GM19043 (cell line): ENCODE measurements around the gene TNFRSF8.
A peak's percentile ranks its signal among the peaks of the same experiment; 100 is the strongest.

Experiments used
- ATAC-seq: cut with Tn5 transposase; IDR thresholded peaks from one replicate; pipeline ENCODE4 v1.9.1; 2021; ENCODE audit warnings: low read depth; ENCODE audit not compliant: unreplicated experiment

TNFRSF8 gene

GRCh38 chr1:12059722-12060464 is 3.2 kb upstream of the TNFRSF8 start:
- no peak for ATAC-seq

DNA sequence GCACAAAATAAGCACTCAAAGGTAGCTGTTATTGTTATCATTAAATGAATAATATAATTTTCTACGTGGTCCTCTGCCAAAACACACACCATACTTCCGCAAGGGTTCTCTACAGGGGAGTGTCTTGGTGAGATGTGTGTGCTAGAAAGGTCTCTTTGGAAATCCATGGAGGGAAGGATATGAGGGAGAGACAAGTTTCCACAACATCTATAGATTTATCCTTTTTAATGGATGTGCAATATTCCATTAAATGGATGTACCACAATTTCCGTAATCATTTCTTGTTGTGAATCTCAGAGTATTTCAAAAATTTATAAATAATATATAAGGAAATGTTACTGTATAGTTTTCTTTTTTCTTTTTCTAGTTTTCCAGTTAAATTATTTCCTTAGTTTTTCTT is 2.6 kb upstream of the TNFRSF8 start:
- ATAC-seq = no peak

- ATAC-seq = no peak
Observed at GRCh38 chr1:12064073-12064969, 1.2 kb downstream of the TNFRSF8 start.

GRCh38 chr1:12065872-12066271 is 2.8 kb downstream of the TNFRSF8 start:
- no peak for ATAC-seq

- ATAC-seq = no peak
Observed at GRCh38 chr1:12067900-12068821, 5.1 kb downstream of the TNFRSF8 start.

GRCh38 chr1:12069623-12070244 is 6.6 kb downstream of the TNFRSF8 start:
- no peak for ATAC-seq

DNA sequence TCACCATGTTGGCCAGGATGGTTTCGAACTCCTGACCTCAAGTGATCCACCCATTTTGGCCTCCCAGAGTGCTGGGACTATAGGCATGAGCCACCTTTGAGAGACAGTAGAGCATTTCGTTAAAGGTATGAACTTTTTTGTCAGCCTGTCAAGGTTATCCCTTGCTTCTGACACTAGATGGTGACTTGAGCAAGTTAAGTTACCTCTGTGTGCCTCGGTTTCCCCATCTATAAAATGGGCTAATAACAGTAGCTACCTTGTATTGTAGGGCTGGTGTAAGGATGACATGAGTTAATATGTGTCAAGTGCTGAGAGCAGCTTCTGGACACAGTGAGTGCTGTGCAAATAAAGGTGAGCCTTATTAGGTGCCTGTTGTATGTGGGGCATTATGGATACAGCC is 8.8 kb downstream of the TNFRSF8 start:
- ATAC-seq = no peak

GRCh38 chr1:12072741-12073140 is 9.6 kb downstream of the TNFRSF8 start:
- ATAC-seq = no peak

DNA sequence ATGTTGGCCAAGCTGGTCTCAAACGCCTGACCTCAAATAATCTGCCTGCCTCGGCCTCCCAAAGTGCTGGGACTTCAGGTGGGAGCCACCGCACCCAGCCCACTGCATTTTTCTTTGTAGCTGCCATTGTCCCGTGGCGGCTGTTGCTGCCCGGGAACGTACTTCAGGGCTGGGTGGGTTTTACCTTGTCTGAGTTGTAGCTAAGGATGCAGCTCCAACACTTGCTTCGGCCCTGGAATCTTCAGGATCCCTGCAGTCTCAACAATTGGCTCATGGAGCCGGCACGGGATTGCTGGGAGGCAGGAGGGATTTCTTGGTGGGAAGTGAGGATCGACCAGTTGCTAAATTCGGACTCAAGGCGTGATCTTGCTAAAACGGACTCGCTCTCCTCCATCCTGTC is 10.7 kb downstream of the TNFRSF8 start:
- no peak for ATAC-seq

GRCh38 chr1:12075195-12076114 is 12.4 kb downstream of the TNFRSF8 start:
- ATAC-seq = no peak

- no peak for ATAC-seq
Observed at GRCh38 chr1:12076425-12077005, 13.4 kb downstream of the TNFRSF8 start.

GRCh38 chr1:12078575-12078937 is 15.5 kb downstream of the TNFRSF8 start:
- no peak for ATAC-seq

DNA sequence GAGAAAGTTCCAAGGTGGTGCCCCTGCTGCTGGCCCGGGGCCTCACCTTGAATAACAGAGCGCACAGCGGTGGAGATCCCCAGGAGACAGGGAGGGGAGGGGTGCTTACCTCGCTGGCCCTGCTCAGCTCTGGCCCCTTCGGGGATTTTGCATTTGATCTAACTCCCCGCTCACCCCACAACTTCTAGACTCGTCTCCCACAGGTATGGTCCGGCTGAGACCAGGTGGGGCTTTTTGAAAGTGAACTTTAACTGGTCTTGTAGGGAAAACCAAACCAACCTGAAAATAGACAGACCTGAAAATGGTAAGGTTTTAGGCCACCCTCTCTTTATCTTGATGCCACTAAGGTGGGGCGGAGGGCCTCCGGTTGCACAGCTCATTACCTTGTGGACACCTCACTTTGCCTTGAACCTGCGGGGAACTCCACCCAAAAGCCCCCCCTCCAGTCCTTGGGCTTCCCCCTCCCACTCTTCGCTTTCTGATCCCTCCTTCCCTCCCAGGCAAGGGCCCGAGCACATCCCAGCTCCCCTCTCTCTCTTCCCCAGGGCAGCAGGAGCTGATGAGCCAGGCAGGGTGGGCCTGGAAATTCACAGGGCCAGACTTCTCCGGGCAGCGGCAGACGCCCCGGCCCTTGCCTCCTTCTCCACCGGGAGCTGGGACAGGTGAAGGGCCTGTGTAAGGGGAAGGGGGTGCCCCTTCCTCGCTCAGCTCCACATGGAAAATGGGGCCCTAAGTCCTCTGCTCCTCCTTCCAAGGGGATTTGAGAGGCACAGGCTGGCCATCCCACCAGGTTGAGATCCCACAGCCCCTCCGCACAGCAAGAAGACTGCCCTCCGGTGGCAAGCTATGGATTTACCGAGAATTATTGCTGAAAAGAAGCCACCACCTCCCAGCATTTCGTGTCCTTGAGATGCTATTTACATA is 16.1 kb downstream of the TNFRSF8 start:
- ATAC-seq = peak; percentile 44

GRCh38 chr1:12080156-12080555 is 17.1 kb downstream of the TNFRSF8 start:
- no peak for ATAC-seq

DNA sequence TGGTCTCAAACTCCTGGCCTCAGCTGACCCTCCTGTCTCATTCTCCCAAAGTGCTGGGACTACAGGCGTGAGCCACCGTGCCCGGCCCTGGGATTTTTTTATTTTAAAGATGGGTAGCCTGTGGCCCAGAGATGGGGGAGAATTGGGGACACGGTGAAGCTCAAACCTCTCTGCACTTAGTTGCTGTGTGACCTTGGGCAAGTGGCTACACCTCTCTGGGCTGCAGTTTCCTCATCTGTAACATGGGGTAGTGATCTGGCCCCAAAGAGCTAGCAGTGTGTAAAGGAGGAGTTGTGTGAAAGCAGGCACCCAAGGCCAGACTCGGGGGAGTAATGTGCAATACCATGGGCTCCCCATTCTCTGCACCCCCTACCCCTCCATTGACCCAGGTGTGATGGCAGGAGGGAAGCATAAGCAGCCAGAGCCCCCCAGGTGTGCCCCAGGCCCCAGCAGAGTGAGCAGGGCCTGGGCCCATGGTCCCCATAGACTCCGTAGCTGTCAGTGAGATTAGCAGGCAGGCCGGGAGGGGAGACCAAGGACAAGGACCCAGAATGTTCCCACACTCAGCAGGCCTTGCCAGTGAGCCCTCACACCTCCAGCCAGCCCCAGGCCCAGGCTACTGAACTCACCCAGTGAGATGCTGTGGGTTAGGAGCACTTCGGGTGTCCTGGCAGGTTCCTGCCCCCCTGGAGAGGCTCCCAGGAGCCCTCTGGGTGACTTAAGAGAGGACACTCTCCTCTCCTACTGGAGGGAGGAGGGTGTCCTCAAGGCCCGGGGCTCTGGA is 17.9 kb downstream of the TNFRSF8 start:
- no peak for ATAC-seq

GRCh38 chr1:12081648-12082396 is 18.7 kb downstream of the TNFRSF8 start:
- ATAC-seq = no peak
